ENCODE results near the gene SENP5.

DNA sequence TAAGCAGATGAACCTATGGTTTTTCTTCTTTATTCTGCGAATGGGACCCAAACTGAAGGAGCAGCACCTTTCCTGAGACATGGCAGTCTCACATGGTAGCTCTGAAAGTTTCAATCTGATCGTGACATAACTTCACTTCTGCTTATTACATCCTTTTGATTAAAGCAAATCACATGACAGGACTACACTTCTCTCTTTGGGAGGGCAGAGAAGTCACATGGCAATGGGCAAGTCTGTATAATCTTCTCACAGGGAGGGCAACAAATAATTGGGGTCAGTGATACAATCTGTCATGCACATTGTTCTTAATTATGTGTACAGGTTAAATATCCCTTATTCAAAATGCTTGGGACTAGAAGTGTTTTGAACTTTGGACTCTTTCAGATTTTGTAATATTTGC lies 53.0 kb downstream of the SENP5 start:
- TF ChIP-seq EZH2 (IDR thresholded peaks at IDR 0.05; ENCODE audit: insufficient read depth, poor library complexity, severe bottlenecking) (no peak), EZH2phosphoT487 (IDR thresholded peaks at IDR 0.05; ENCODE audit: insufficient read depth, low read depth) (no peak)

All from GM23248 (cell line).